G401 (cell line): ENCODE measurements around the gene COL10A1. TPM values are rescaled to one million over a fixed set of nuclear protein-coding genes. Genes with fewer than 3 reads are reported as not detected.

Experiments
- DNase-seq: peaks from one replicate; pipeline ENCODE4 v3.0.0-alpha.2; 2015; ENCODE audit warnings: low spot score
- in situ Hi-C: cut with HindIII; loops from 2 replicates; pipeline ENCODE4 v1.10.0; 2016; ENCODE audit warnings: low sequenced_read_pairs, mixed read lengths
- total RNA-seq: library from RNA; depleted of rRNA; stranded (reverse); fragments of >200 nt; shearing (Covaris generic); gene quantifications from 2 replicates; pipeline ENCODE4 v1.2.3, GENCODE V29; 2014; rRNA removed

The COL10A1 gene
- total RNA-seq, result not detected in 2 replicates

DNA sequence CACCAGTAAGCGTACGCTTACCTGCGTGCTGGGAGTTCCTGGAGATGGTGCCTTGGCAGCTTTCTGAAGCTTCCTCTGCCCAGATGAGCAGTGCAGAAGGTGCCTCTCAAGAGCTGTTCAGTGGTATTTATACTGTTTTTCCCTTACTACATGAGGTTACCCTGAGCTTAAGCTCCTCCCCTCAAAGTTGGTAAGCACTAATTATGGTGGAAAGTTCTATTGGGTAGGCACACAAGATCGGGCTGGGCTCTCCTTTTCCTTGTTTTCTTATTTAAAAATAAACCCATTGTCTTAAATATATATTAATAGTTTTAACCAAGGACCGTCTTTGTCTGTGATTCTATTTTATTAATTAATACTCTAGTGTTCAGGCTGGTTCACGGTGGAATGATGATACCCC, at the start of gene COL10A1:
Gene COL10A1 (minus strand): TSS at position 101 of the 400 bp plus-strand sequence. CDS start 640 bp downstream, outside the sequence.
- in situ Hi-C loops, result no loop called here
- no peak for DNase-seq

DNA sequence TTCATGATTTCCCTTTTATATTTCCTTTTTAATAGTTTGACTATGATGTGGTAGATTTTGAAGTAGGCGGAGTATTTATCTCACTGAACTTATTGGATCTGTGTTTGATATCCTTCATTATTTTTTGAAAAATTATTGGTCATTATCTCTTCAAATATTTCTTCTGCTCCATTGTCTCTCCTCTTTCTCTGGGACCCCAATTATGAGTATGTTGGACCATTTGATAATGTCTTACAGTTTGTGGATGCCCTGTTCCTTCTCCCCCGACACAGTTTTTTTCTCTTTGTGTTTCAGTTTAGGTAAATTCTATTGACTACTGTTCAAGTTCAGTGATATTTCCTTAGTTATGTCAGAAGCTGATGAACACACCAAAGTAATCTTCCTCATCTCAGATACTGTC, 49.4 kb upstream of the COL10A1 start:
- no peak for DNase-seq
- in situ Hi-C loops, result no loop called here

DNA sequence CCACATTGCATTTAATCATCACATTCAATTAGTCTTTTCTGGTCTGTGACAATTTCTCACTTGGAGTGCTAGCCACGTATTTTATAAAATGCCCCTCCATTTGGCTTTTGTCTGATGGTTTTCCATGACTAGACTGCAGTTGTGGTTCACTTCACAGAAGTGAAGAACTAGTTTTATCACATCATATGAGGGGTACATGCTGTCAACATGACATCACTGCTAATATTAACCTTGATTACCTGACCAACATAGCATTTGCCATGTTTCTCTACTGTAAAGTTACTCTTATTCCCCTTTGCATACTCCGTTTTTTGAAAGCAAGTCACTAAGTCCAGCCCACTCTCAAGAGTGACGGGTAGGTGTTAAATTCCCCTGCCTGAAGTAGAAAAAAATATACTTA, 48.0 kb upstream of the COL10A1 start:
- in situ Hi-C loops, result no loop called here

DNA sequence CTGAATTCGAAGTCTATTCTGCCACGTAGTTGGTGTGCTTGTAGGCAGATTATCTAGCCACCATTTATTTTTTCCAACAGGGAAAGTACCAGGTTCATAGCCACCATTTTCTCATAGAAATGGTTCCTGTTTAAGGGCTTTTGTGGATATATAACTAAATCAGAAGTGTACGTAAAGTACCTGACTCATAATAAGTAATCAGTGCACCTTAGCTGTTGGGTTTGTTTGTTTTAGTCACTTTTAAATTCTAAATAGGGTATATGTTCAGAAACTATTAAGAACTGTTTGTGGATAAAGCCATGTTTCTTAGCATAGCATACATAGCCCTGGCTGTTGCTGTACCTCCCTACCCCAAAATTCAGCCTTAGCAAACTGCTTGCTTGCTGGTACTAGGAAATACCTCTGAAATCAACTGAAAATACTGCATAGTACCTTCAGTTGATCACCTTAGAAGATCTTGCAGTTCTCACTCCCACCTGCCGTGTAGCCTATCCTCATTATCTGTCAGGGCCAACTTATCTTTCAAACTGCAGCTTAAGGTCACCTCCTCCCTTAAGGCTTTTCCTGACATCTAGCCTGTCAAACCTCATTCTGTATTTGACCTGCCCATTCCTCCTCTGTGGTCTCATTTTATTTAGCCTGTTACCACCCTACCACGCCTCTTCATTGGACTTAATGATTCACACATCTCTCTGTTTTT, 44.6 kb upstream of the COL10A1 start:
- in situ Hi-C loops, result no loop called here
- no peak for DNase-seq

More for the DNA sequence above, 48.0 kb upstream of the COL10A1 start:
- no peak for DNase-seq

DNA sequence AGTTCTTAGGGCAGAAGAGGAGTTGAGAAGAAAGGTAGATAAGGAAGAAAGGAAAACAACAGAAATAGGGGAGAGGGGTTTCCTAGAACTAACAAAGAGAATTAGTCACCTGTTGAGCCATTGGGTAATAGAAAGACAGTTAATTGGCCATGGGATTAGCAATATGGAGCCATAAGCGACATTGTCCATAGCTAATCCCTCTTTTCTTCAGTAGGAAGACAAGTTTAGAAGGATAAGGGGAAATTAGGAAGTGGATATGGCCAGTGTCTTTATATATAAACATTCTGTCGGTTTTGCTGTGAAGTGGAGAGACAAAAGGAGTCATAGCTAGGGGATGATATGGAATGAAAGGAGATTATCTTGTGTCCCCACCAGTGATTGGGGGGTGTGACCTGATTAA, 43.9 kb upstream of the COL10A1 start:
- DNase-seq, result no peak
- in situ Hi-C loops, result no loop called here

DNA sequence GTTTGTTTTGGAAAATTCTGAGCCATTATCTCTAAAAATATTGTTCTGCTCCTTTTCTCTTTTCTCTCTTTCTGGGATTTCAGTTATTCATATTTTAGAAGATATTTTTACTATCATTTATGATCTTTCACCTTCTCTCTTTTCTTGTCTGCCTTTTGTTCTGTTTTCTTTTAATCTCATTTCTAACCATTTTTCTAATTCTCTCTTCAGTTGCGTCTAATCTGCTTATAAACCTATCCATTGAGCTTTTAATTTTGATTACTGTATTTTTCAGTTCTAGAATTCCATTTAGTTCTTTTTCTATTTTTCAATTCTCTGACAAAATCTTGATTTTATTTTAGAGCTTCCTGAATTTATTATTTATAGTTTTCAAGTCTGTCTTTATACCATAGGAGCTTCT, 42.2 kb upstream of the COL10A1 start:
- in situ Hi-C loops, result no loop called here

DNA sequence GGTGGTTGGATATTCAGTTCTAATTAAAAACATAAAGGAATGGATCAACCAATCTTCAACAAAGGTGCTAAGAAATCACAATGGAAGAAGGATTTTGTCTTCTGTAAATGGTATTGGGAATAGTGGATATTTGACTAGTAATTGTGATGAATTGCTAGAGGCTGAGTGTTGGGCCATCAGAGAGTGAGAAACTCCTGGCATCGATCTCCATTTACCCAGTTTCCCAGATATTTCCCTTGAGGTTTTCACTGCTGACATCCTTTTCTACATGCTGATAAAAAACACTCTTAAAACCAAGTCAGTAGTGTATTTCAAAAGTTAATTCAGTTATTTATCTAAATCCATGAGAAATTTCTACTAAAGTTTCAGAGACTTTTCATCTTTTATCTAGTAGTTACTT, 40.4 kb upstream of the COL10A1 start:
- DNase-seq, result no peak
- in situ Hi-C loops, result no loop called here

More for the DNA sequence above, 42.2 kb upstream of the COL10A1 start:
- DNase-seq, result no peak

DNA sequence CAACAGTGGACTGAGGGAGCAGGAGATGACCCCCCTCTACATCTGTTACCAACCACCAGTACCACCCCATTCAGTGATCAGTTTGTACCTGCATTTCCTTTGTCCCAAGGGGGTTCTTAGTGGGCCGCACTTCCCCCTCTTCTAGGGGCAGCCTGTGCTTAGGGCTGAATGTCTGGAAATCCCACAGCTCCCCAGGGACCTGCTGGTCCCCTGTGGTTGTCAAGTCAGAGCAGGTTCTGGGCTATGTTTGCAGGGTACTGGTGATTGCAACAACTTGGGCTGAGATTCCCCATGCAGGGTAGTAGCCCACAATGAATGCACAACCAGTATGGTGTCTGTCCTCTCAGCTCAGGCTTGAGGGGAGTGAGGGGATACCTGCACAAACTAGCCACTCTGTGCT, 39.7 kb upstream of the COL10A1 start:
- DNase-seq, result no peak

DNA sequence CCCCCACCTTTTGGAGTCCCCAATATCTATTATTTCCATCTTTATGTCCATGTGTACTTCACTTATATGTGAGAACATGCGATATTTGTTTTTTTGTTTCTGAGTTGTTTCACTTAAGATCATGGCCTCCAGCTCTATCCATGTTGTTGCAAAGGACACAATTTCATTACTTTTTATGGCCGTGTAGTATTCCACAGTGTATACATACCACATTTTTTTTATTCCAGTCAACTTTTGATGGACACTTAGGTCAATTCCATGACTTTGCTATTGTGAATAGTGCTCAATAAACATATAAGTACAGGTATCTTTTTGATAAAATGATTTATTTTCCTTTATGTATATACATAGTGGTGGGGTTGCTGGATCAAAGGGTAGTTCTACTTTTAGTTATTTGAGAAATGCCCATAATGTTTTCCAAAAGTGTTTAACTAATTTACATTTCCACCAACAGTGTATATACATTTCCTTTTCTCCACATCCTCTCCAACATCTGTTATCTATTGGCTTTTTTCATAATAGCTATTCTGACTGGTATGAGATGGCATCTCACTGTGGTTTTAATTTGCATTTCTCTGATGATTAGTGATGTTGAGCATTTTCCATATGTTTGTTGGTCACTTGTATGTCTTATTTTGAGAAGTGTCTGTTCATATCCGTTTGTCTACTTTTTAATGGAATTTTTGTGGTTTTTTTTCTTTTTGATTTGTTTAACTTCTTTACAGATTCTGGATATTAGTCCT, 34.0 kb upstream of the COL10A1 start:
- in situ Hi-C loops, result no loop called here
- DNase-seq, result no peak

More for the DNA sequence above, 39.7 kb upstream of the COL10A1 start:
- in situ Hi-C loops, result no loop called here

DNA sequence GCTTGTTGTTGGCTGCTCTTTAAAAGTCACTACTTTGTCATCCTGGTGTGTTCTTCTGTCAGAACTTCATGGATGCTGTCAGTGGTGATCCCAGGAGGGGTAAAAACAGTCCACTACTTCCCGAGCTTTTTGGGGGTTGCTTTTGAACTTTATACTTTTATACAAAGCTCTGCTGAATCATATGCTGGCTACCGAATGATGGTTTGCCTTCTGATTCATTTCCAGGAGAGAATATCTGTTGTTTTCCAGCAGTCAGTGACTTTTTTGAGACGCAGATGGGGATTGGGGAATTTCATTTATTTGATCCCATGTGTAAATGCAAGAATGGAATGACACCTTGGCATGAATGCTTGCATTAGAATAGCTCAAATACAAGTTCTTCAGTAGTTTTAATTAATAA, 32.7 kb upstream of the COL10A1 start:
- DNase-seq, result peak; percentile 1
- in situ Hi-C loops, result no loop called here

DNA sequence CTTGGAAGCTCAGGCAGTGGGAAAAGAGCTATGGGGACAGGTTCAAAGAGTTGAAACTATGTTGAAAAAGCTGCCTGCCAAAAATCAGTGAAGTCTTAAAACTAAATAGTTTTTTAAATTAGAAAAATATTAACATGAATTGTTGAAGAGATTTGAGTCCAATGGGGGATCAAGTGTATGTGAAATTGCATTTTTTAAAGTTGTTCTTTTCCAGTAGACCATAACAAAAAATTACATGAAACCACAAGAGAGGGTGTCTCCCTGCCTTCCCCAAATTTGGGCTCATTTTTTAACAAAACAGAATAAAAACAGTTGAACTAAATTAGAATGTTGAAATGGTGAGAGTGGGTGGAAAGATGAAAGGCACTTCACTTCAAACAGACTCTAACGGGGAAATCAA, 31.5 kb upstream of the COL10A1 start:
- in situ Hi-C loops, result no loop called here
- DNase-seq, result no peak

DNA sequence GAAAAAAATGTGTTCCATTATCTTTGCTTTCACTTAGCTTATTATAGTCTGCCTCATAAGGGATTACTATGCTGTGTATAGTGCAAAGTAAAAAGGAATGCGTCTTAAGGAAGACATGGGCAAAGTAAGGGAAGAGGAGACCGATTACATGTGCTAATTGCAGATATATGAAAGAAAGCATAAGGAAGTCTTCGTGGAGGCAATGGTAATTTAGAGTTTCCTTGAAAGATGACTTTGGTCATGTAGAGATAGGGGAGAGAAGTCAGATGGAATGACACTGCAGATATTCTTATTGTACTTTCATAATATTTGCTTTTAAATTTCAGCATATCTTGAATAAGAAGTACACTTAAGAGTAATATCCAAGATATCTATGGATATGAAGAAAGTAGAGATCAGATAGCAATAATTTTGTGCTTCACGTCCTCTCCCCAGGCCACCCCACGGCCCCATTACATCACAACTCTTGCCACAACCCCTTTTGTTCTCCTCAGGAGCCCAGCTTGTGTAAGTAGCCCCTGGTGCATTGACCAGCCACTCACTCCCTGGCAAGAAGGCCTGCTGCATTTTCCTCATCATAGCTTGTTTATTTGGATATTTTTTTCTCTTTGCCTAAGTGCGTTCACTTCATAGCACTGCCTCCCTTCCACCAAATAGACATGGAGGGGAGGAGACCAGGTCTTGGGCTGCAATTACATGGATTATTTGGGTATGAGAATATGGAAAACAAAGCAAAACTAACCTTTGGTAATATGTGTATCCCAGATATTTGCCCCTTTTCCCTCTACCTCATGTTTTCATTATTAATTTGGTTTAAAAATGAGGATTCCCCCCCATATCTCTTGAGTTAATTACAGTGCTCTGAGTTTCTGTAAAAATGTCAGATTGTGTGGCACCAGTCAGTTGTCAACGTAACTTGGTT, 30.7 kb upstream of the COL10A1 start:
- in situ Hi-C loops, result no loop called here
- DNase-seq, result no peak

DNA sequence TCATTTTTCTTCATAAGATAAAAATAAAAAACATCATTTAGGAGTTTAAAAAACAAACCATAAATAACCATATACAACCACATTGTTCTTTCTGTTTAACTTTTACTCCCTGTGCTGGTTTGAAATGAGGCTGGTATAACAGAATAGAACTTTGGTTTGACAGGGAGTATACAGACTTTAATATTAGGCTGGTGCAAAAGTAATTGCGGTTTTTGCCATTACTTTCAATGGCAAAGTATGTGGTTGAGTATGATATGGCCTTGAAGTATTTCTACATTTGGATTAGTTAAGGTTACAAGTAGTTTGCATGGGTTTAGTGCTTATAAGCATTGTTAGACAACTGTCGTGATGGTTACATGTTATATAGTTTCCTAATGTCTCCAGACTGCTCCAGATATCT, 29.0 kb upstream of the COL10A1 start:
- in situ Hi-C loops, result no loop called here
- DNase-seq, result no peak

DNA sequence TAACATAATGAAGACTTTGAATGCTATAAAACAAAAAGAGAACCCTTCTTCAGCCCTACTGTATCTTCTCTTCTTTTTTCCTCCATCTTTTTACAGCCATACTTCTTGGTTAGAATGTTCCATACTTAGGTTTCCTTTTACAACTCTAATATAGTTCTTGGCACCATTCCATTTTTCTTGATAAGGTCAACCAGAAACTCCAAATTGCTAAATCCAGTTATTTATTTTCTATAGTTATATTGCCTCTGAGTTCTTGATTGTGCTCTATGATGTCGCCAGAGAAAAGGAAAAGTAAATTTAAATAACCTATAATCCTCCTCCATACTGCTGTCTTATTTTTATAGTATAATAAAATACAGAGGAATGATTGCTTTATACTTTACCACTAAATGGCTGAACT, 26.7 kb upstream of the COL10A1 start:
- in situ Hi-C loops, result no loop called here
- DNase-seq, result no peak

DNA sequence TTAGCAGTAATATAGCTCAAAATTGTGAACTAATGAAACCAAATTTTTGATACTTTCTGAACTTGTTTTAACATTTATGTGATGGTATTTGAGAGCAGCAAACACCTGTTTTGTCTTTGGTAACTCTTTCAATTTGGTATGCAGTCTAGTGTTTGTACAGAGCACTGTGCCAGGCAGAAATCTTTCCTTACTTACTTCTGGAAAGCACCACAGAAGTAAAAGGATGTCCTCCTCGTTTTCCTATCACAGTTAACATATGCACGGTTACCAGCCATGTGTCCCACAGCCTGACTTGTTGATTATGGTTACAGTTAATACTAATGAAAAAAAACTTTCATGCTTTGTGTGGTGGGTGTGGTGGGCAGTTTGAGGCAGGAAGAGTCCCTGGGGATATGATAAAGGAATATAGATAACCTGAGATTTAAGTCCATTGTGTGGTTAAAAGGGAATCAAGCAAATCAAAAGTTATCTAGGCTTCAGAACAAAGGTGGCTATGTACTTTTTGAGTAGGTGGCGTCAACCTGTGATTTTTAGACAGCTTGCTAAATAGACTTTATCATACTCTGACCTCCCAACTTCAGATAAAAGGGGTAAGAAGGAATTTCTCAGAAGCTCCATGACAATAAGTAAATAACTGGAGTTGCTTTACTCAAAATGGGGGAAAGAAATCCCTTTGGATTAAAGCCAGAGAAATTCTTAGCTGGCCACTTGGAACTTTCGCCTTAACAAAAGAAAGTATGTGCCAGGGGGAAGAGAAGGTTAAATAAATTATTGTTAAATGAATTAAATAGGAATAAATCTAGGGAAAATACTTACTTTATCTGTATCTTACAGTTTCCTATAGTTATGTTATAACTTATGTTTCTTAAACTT, 20.1 kb upstream of the COL10A1 start:
- DNase-seq, result no peak
- in situ Hi-C loops, result no loop called here

DNA sequence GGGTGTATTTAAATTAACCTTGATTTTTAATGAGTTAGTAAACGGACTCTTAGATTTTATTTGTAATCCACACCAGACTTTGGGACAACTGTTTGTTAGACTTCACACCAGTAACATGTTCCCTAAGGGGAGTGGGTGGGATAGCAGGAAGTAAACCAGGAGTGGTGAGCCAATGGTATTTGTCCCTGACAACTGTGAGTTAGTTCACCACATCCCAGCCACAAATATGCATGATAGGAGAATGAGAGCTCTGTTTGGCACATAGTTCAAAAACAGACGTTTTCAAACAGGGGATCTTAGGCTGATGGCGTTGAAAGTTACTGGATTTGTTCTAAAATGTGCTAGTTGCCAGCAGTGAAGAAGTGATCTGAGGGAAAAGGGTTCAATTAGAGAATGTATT, 18.7 kb upstream of the COL10A1 start:
- DNase-seq, result no peak
- in situ Hi-C loops, result no loop called here

DNA sequence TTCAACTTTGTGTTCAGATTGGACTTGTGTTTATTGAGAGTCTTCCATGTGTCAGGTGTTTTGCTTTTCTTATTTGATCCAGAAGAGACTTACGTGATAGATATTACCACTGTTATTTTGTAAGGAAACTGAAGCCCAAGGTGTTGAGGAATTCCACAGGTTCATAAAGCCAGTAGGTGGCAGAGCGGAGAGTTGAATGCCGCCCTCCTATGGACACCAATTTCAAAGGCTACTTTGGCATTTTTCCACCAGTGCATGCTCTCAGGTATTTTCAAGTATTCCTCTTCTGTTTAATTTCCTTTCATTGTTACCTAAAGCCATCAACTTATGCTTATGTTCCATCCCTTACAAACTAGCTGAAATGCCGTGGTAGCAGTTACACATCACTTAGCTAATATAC, 14.0 kb upstream of the COL10A1 start:
- in situ Hi-C loops, result no loop called here
- peak; percentile 5 for DNase-seq

DNA sequence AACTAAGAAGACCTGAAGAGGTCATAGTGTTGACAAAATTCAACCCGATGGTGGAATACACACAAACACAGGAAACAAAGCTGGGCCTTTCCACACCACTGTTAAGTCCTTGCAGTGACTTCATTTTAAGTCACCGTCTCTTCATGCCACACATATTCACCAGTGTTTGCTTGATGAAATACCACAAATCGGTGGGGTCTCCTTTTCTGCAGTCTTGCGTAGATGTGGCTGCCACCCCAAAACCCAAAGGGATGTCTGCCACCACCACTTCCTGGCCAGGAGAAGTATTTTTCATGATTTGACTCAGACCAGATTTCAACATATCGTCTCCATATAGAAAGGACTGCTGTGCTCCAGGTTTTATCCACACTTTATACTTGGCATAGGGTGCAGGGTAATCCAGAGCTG, 11.0 kb upstream of the COL10A1 start:
- in situ Hi-C loops, result no loop called here
- no peak for DNase-seq

DNA sequence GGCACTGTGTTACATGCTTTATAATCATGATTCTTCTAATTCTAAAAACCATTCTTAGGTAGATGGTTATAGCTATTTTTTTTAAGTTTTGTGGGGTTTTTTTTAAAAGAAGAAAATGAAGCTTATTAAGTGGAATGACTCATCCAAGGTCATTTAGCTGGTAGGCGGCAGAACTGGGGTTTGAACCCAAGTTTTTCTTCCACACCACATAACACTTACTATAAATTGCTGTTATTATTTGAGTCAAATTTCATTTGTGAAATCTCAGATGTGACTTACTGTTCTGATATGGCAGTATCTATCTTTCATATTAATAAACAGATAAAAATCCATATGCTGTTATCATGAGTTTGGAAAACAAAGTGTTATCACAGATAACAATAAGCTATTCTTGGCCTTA, 10.4 kb upstream of the COL10A1 start:
- in situ Hi-C loops, result no loop called here
- DNase-seq, result no peak
